ENCODE measurements around the gene HMGXB3.
A peak's percentile ranks its signal among the peaks of the same experiment; 100 is the strongest.
"Not testable (repeated sequence)": the region's sequence is repeated elsewhere in the genome, so short reads cannot be mapped to it uniquely, and the experiment has no call there.

The HMGXB3 gene

DNA sequence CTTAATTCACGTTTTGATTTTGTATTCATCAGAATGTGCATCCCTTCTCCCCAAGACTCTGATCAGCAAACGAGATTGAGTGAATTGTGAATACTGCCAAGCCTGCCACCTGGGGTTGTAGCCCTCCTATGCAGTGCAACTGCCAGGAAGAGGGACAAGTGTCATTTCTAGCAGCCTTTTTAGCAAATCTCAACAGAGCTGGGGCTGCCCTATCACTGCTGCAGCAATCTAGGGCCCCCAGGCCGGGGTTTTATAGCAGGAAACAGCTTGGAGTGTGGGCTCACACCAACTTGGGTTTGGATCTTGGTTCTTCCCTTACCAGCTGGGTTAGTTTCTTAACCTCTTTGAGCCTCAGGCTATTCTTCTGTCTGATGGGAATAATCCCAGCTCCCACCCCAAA, 81.8 kb downstream of the HMGXB3 start:
- no peak for DNase-seq (ENCODE audit: low read depth in 1 of 2, low spot score in 1 of 2)
- H3K27me3 ChIP-seq (ENCODE audit: insufficient read depth, poor library complexity, severe bottlenecking), result no peaks in the 10 kb centered on the region
- TF ChIP-seq GABPA (IDR thresholded peaks at IDR 0.05; ENCODE audit: low read depth), result no peak
- TF ChIP-seq, protein P1, sequence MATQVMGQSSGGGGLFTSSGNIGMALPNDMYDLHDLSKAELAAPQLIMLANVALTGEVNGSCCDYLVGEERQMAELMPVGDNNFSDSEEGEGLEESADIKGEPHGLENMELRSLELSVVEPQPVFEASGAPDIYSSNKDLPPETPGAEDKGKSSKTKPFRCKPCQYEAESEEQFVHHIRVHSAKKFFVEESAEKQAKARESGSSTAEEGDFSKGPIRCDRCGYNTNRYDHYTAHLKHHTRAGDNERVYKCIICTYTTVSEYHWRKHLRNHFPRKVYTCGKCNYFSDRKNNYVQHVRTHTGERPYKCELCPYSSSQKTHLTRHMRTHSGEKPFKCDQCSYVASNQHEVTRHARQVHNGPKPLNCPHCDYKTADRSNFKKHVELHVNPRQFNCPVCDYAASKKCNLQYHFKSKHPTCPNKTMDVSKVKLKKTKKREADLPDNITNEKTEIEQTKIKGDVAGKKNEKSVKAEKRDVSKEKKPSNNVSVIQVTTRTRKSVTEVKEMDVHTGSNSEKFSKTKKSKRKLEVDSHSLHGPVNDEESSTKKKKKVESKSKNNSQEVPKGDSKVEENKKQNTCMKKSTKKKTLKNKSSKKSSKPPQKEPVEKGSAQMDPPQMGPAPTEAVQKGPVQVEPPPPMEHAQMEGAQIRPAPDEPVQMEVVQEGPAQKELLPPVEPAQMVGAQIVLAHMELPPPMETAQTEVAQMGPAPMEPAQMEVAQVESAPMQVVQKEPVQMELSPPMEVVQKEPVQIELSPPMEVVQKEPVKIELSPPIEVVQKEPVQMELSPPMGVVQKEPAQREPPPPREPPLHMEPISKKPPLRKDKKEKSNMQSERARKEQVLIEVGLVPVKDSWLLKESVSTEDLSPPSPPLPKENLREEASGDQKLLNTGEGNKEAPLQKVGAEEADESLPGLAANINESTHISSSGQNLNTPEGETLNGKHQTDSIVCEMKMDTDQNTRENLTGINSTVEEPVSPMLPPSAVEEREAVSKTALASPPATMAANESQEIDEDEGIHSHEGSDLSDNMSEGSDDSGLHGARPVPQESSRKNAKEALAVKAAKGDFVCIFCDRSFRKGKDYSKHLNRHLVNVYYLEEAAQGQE (IDR thresholded peaks at IDR 0.05; ENCODE audit: insufficient replicate concordance, low read depth), result no peak
- no peak for TF ChIP-seq POLR2AphosphoS5 (IDR thresholded peaks at IDR 0.05; ENCODE audit: low read depth)
- TF ChIP-seq, protein P2, sequence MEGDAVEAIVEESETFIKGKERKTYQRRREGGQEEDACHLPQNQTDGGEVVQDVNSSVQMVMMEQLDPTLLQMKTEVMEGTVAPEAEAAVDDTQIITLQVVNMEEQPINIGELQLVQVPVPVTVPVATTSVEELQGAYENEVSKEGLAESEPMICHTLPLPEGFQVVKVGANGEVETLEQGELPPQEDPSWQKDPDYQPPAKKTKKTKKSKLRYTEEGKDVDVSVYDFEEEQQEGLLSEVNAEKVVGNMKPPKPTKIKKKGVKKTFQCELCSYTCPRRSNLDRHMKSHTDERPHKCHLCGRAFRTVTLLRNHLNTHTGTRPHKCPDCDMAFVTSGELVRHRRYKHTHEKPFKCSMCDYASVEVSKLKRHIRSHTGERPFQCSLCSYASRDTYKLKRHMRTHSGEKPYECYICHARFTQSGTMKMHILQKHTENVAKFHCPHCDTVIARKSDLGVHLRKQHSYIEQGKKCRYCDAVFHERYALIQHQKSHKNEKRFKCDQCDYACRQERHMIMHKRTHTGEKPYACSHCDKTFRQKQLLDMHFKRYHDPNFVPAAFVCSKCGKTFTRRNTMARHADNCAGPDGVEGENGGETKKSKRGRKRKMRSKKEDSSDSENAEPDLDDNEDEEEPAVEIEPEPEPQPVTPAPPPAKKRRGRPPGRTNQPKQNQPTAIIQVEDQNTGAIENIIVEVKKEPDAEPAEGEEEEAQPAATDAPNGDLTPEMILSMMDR (IDR thresholded peaks at IDR 0.05; ENCODE audit: insufficient read depth, low read length), result no peak
- no peak for TF ChIP-seq SPI1 (IDR thresholded peaks at IDR 0.05; ENCODE audit: borderline replicate concordance, low read depth)
- H3K27ac ChIP-seq (replicated peaks), result no peak overlapping the region
- H3K4me3 ChIP-seq (replicated peaks; ENCODE audit: insufficient read depth, low read length), result no peak overlapping the region

DNA sequence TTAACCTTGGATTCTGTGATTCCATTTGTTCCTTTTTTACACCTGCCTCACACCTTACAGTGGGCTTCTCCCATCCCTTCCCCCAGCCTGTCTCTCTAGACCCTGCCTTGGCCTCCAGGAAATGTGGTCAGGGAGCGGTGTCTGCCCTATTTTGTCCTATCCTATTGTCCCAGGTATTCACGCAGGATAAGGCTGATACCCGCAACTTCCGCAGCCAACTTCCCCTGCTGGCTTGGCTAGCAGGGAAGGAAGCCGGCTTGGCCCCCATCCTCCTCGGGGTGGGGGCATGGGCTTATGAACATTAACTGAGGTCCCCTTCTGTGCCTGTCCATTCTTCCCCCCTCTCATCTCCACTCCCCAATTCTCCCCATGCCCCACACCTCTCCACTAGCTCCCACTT, 82.3 kb downstream of the HMGXB3 start:
- DNase-seq (ENCODE audit: low read depth in 1 of 2, low spot score in 1 of 2), result peak in 1 of 2 experiments; percentile 36
- TF ChIP-seq GABPA (IDR thresholded peaks at IDR 0.05; ENCODE audit: low read depth) (no peak), POLR2AphosphoS5 (IDR thresholded peaks at IDR 0.05; ENCODE audit: low read depth) (no peak), SPI1 (IDR thresholded peaks at IDR 0.05; ENCODE audit: borderline replicate concordance, low read depth) (peak; percentile 77; the same call in 1 of the 2 replicates)
- TF ChIP-seq, protein P1 (IDR thresholded peaks at IDR 0.05; ENCODE audit: insufficient replicate concordance, low read depth), result no peak
- TF ChIP-seq, protein P2 (IDR thresholded peaks at IDR 0.05; ENCODE audit: insufficient read depth, low read length), result no peak
- Histone ChIP-seq H3K27me3 (ENCODE audit: insufficient read depth, poor library complexity, severe bottlenecking) (no peaks in the 10 kb centered on the region), H3K4me3 (replicated peaks; ENCODE audit: insufficient read depth, low read length) (no peak overlapping the region), H3K27ac (replicated peaks) (no peak overlapping the region)

DNA sequence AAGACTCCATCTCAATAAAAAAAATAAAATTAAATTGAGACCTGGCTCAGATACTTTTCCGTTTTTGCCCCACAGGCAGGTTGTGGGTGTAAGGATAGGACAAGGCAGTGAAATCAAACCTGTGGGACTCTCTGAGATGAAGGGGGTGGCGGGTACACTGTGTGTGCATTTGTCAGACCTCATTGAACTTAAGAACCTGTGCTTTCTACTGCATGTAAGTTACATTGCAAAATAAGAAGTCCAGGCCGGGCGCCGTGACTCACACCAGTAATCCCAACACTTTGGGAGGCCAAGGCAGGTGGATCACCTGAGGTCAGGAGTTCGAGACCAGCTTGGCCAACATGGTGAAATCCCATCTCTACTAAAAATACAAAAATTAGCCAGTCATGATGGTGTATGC, 84.2 kb downstream of the HMGXB3 start:
- H3K27ac ChIP-seq (replicated peaks); DNase-seq (ENCODE audit: low read depth in 1 of 2, low spot score in 1 of 2); H3K4me3 ChIP-seq (replicated peaks; ENCODE audit: insufficient read depth, low read length); H3K27me3 ChIP-seq (ENCODE audit: insufficient read depth, poor library complexity, severe bottlenecking): not testable (repeated sequence)

GRCh38 chr5:150085191-150085912, 84.8 kb downstream of the HMGXB3 start:
- Histone ChIP-seq H3K27me3 (ENCODE audit: insufficient read depth, poor library complexity, severe bottlenecking) (no peaks in the 10 kb centered on the region), H3K4me3 (replicated peaks; ENCODE audit: insufficient read depth, low read length) (peak overlapping the region; percentile 38; the same call in 1 of the 2 replicates), H3K27ac (replicated peaks) (no peak overlapping the region)
- TF ChIP-seq, protein P1 (IDR thresholded peaks at IDR 0.05; ENCODE audit: insufficient replicate concordance, low read depth), result no peak
- TF ChIP-seq, protein P2 (IDR thresholded peaks at IDR 0.05; ENCODE audit: insufficient read depth, low read length), result no peak
- TF ChIP-seq GABPA (IDR thresholded peaks at IDR 0.05; ENCODE audit: low read depth), result no peak
- no peak for TF ChIP-seq SPI1 (IDR thresholded peaks at IDR 0.05; ENCODE audit: borderline replicate concordance, low read depth)
- TF ChIP-seq POLR2AphosphoS5 (IDR thresholded peaks at IDR 0.05; ENCODE audit: low read depth), result no peak
- no peak for DNase-seq (ENCODE audit: low read depth in 1 of 2, low spot score in 1 of 2)

Measured in HL-60 (cell line).